GM12878 (cell line): ENCODE measurements around the gene NUP205.

Experiments
- CTCF ChIP-seq, 3 experiments: IDR thresholded peaks in 2 of 3; conservative IDR thresholded peaks in 1 of 3; 2 replicates each; pipeline ENCODE4 v1.5.1; 2011; ENCODE audit warnings: low read depth in 3 of 3, low read length in 3 of 3, mild to moderate bottlenecking in 3 of 3, control low read depth in 2 of 3, moderate library complexity in 2 of 3, inconsistent platforms in 1 of 3, mixed read lengths in 1 of 3; ENCODE audit not compliant: control insufficient read depth in 2 of 3, insufficient read depth in 1 of 3; ENCODE audit errors: extremely low read depth in 1 of 3
- POLR2AphosphoS5 ChIP-seq: IDR thresholded peaks from 2 replicates; pipeline ENCODE4 v1.6.1; 2011; ENCODE audit warnings: mild to moderate bottlenecking, low read length, inconsistent platforms
- RAD21 ChIP-seq: IDR thresholded peaks from 2 replicates; pipeline ENCODE4 v1.6.1; 2011; ENCODE audit warnings: mild to moderate bottlenecking, low read depth, low read length, moderate library complexity; ENCODE audit not compliant: insufficient read depth

GRCh38 chr7:135634191-135634878 is 76.6 kb downstream of the NUP205 start:
- TF ChIP-seq RAD21 (no peak), POLR2AphosphoS5 (no peak), CTCF (IDR thresholded peaks at IDR 0.05 in 2 of 3, conservative IDR thresholded peaks at IDR 0.05 in 1 of 3; ENCODE audit: control insufficient read depth in 2 of 3, extremely low read depth in 1 of 3, insufficient read depth in 1 of 3, low read depth in 3 of 3, low read length in 3 of 3) (no peak)
